Measurements from ENCODE around the gene TEX10. TPM values are rescaled to one million over a fixed set of nuclear protein-coding genes. Genes with fewer than 3 reads are reported as not detected.
"Not testable (repeated sequence)": the region's sequence is repeated elsewhere in the genome, so short reads cannot be mapped to it uniquely, and the experiment has no call there.

TEX10 gene
- 18.3 TPM for total RNA-seq

- peak; percentile 69 to 92 (median 90) for DNase-seq (ENCODE audit: low read depth in 2 of 3, low spot score in 2 of 3)
Observed at GRCh38 chr9:100352727-100353505, at the start of gene TEX10. Gene TEX10 (minus strand): TSS chr9:100352942. CDS start chr9:100349363, 3,579 bp downstream.

DNA sequence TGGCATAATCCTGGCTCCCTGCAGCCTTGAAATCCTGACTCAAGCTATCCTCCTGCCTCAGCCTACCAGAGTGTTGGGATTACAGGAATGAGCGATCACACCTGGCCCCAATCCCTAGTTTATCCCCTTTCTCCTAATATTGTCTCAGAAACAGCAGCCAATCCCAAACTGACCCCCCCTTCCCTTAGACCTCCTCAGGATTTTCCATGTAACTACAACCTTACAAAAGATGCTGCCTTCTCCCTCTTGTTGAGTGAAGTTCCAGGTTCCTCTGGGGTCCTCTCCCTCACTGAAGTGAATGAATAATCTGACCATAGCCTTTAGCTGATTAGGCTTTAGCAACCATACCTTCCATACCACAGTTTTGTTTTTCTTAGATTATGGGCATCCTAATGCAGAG, 48.3 kb upstream of the TEX10 start:
- DNase-seq (ENCODE audit: low read depth in 2 of 3, low spot score in 2 of 3) = no peak

GRCh38 chr9:100397529-100398266, 45.0 kb upstream of the TEX10 start:
- no peak for DNase-seq (ENCODE audit: low read depth in 2 of 3, low spot score in 2 of 3)

GRCh38 chr9:100396769-100397168, 44.0 kb upstream of the TEX10 start:
- no peak for DNase-seq (ENCODE audit: low read depth in 2 of 3, low spot score in 2 of 3)

DNA sequence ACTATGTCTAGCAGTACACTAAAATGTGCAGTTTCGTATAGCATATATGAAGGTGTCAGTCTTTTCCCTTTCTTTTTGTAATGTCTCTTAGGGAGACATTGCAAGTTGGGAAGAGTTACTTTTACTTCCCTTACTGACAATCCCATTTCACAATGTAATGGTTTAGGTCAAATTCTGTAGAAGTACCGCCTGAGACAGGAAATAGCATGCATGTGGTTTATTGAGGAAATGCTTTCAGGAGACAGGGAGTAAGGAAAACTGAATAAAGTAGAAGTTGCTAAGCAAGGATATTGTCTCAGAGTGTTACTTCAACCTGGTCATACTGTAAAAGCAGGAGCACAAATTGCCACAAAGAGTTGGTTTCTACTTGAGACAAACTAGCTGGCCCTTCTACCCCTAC, 42.1 kb upstream of the TEX10 start:
- no peak for DNase-seq (ENCODE audit: low read depth in 2 of 3, low spot score in 2 of 3)

DNA sequence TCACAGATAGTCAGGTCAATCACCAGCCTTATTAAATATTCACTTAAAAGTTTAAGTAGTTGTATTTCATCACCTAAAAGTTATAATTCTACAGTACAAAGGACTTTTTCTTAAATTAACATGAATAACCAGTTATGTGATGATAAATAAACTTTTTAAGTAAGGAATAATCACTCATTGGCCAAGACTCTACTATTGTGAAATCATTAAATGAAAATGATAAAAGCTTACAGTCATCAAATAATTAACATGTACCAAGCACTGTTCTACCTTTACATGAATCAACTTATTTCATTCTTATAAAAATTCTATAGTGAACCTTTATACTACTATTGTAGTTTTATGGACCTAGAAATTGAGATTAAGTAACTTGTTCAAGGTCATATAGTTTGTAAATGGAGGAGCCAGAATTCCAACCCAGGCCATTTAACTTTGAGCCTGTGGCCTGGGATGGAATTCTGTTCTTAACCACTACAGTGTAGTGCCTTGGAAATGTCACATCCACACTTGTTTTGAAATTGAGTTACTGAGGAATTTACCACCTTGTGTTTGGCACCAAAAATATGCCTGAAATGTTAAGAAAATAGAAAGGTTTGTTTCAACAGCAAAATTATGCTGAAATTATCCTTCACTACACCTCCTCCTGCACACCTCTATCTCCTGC, 41.4 kb upstream of the TEX10 start:
- DNase-seq (ENCODE audit: low read depth in 2 of 3, low spot score in 2 of 3) = no peak

DNA sequence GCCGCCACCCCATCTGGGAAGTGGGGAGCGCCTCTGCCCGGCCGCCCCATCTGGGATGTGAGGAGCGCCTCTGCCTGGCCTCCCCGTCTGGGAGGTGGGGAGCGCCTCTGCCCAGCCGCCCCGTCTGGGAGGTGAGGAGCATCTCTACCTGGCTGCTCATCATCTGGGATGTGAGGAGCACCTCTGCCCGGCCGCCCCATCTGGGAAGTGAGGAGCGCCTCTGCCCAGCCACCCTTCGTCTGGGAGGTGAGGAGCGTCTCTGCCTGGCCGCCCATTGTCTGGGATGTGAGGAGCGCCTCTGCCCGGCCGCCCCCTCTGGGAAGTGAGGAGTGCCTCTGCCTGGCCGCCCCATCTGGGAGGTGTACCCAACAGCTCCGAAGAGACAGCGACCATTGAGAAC, 40.2 kb upstream of the TEX10 start:
- not testable (repeated sequence) for DNase-seq (ENCODE audit: low read depth in 2 of 3, low spot score in 2 of 3)

- DNase-seq (ENCODE audit: low read depth in 2 of 3, low spot score in 2 of 3) = no peak
Observed at GRCh38 chr9:100379862-100380261, 27.1 kb upstream of the TEX10 start.

GRCh38 chr9:100377015-100377414, 24.3 kb upstream of the TEX10 start:
- DNase-seq (ENCODE audit: low read depth in 2 of 3, low spot score in 2 of 3) = peak in 2 of 3 donors; percentile 81 to 95

DNA sequence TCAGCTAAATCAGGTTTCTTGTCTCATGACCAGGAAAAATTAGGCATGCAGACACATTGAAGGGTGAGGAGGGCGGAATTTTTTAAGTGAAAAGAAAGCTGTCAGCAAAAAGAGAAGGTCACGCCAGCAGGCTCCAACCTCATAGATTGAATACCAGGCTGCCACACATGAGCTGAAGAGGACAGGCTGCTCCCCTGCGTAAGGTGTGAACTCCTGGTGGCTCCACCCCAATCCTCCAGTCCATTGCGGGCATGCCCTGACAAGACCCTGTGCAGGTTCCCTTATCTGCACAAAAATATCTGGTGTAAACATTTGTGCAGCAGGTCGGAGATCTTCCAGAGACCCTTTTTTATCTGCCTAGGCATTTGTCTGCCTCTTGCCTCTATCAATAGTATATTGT, 22.9 kb upstream of the TEX10 start:
- DNase-seq (ENCODE audit: low read depth in 2 of 3, low spot score in 2 of 3) = no peak

GRCh38 chr9:100372648-100373047, 19.9 kb upstream of the TEX10 start:
- DNase-seq (ENCODE audit: low read depth in 2 of 3, low spot score in 2 of 3) = no peak

DNA sequence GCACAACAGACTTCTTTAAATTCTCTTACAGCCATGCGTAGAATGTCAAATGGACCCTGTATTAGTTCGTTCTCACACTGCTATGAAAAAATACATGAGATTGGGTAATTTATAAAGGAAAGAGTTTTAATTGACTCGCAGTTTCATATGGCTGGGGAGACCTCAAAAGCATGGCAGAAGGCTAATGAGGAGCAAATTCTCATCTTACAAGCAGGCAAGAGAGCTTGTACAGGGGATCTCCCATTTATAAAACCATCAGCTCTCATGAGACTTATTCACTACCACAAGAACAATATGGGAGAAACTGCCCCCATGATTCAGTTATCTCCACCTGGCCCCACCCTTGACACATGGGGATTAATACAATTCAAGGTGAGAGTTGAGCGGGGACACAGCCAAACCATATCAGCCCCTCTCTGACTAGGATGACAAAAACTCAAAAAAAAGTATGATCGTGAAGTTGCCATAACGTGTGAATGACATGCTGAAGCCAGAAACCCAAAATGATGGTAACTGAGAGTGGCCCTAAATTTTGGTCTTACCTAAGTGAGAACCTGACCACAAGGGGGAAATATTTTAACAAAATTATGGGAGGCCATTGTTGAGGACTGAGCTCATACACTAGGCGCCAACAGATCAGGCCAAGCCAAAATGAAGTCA, 17.5 kb upstream of the TEX10 start:
- no peak for DNase-seq (ENCODE audit: low read depth in 2 of 3, low spot score in 2 of 3)

- no peak for DNase-seq (ENCODE audit: low read depth in 2 of 3, low spot score in 2 of 3)
Observed at GRCh38 chr9:100368672-100369071, 15.9 kb upstream of the TEX10 start.

GRCh38 chr9:100366121-100366520, 13.4 kb upstream of the TEX10 start:
- no peak for DNase-seq (ENCODE audit: low read depth in 2 of 3, low spot score in 2 of 3)

GRCh38 chr9:100364013-100364412, 11.3 kb upstream of the TEX10 start:
- DNase-seq (ENCODE audit: low read depth in 2 of 3, low spot score in 2 of 3) = no peak

- DNase-seq (ENCODE audit: low read depth in 2 of 3, low spot score in 2 of 3) = no peak
Observed at GRCh38 chr9:100359057-100359456, 6.3 kb upstream of the TEX10 start.

DNA sequence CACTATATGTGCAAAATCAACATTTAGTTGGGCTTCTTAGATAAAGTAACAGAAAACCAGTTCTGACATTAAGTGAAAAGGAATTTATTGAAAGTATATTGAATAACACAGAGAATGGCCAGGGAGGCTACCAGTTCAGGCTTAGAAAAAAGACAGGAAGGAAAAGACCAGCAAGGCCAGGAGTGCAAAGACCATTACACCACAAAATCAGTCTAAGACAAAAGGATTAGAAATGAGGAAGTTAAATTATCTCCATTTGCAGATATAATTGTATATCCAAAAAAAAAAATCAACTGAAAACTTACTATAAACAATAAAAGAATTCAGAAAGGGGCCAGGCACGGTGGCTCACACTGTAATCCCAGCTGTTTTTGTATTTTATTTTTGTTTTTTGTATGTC, 4.8 kb upstream of the TEX10 start:
- DNase-seq (ENCODE audit: low read depth in 2 of 3, low spot score in 2 of 3) = peak in 2 of 3 donors; percentile 12 to 42

- DNase-seq (ENCODE audit: low read depth in 2 of 3, low spot score in 2 of 3) = no peak
Observed at GRCh38 chr9:100355561-100355960, 2.8 kb upstream of the TEX10 start.

- DNase-seq (ENCODE audit: low read depth in 2 of 3, low spot score in 2 of 3) = no peak
Observed at GRCh38 chr9:100354121-100354800, 1.5 kb upstream of the TEX10 start.

- peak in 2 of 3 donors; percentile 39 to 54 for DNase-seq (ENCODE audit: low read depth in 2 of 3, low spot score in 2 of 3)
Observed at GRCh38 chr9:100352201-100352726, 478 bp downstream of the TEX10 start.
